ENCODE data around the gene ZNF749.

DNA sequence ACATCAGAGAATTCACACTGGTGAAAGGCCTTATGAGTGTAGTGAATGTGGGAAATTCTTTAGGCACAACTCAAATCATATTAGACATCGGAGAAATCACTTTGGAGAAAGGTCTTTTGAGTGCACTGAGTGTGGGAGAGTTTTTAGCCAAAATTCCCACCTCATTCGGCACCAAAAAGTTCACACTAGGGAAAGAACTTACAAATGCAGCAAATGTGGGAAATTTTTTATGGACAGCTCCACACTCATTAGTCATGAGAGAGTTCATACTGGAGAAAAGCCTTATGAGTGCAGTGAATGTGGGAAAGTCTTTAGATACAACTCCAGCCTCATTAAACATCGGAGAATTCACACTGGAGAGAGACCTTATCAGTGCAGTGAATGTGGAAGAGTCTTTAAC, 14.1 kb upstream of the ZNF749 start:
- TF ChIP-seq, protein P1, sequence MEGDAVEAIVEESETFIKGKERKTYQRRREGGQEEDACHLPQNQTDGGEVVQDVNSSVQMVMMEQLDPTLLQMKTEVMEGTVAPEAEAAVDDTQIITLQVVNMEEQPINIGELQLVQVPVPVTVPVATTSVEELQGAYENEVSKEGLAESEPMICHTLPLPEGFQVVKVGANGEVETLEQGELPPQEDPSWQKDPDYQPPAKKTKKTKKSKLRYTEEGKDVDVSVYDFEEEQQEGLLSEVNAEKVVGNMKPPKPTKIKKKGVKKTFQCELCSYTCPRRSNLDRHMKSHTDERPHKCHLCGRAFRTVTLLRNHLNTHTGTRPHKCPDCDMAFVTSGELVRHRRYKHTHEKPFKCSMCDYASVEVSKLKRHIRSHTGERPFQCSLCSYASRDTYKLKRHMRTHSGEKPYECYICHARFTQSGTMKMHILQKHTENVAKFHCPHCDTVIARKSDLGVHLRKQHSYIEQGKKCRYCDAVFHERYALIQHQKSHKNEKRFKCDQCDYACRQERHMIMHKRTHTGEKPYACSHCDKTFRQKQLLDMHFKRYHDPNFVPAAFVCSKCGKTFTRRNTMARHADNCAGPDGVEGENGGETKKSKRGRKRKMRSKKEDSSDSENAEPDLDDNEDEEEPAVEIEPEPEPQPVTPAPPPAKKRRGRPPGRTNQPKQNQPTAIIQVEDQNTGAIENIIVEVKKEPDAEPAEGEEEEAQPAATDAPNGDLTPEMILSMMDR (IDR thresholded peaks at IDR 0.05): no peak
- TF ChIP-seq POLR2A (IDR thresholded peaks at IDR 0.05): no peak
- no peak for TF ChIP-seq POLR2AphosphoS5 (IDR thresholded peaks at IDR 0.05)
- no peak for TF ChIP-seq EP300 (IDR thresholded peaks at IDR 0.05)

Data from gastroesophageal sphincter (tissue), 3 donors.